ENCODE measurements around the gene TRIM2.
"Not testable (repeated sequence)": the region's sequence is repeated elsewhere in the genome, so short reads cannot be mapped to it uniquely, and the experiment has no call there.

The TRIM2 gene

GRCh38 chr4:153204247-153204671 lies at the start of gene TRIM2:
TRIM2 (plus strand) TSS chr4:153204443; CDS start chr4:153204531, 88 bp downstream.
- no peak for DNase-seq (ENCODE audit: insufficient read length, low spot score)
- no peak for FAIRE-seq

- FAIRE-seq, result no peak
- DNase-seq (ENCODE audit: insufficient read length, low spot score), result no peak
Observed at GRCh38 chr4:153155686-153156085, 48.6 kb upstream of the TRIM2 start.

DNA sequence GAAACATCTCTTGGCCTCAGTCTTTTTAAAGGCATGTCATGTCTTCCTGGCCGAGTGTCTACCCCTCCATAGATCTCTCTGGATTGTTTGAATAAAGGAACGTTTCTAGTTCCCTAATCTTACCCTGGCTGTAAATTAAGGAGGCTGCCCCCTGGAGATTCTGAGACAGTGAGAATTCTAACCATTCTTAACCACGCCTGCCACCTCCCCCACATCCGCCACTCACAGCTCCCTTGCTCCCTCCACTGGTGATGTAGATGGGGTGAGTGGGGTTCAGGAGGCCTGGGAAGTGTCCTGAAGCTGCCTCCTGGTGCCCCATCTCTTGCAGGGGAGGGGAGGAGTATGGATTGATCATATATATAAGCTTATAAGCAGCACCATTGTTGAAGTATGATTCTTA lies 48.0 kb upstream of the TRIM2 start:
- FAIRE-seq (no peak), DNase-seq (ENCODE audit: insufficient read length, low spot score) (no peak)

GRCh38 chr4:153156721-153157120 lies 47.5 kb upstream of the TRIM2 start:
- FAIRE-seq (no peak), DNase-seq (ENCODE audit: insufficient read length, low spot score) (no peak)

GRCh38 chr4:153159016-153159415 lies 45.2 kb upstream of the TRIM2 start:
- FAIRE-seq (no peak), DNase-seq (ENCODE audit: insufficient read length, low spot score) (no peak)

GRCh38 chr4:153159728-153160221 lies 44.5 kb upstream of the TRIM2 start:
- DNase-seq (ENCODE audit: insufficient read length, low spot score) (no peak), FAIRE-seq (no peak)

GRCh38 chr4:153160821-153161220 lies 43.4 kb upstream of the TRIM2 start:
- FAIRE-seq, result no peak
- no peak for DNase-seq (ENCODE audit: insufficient read length, low spot score)

DNA sequence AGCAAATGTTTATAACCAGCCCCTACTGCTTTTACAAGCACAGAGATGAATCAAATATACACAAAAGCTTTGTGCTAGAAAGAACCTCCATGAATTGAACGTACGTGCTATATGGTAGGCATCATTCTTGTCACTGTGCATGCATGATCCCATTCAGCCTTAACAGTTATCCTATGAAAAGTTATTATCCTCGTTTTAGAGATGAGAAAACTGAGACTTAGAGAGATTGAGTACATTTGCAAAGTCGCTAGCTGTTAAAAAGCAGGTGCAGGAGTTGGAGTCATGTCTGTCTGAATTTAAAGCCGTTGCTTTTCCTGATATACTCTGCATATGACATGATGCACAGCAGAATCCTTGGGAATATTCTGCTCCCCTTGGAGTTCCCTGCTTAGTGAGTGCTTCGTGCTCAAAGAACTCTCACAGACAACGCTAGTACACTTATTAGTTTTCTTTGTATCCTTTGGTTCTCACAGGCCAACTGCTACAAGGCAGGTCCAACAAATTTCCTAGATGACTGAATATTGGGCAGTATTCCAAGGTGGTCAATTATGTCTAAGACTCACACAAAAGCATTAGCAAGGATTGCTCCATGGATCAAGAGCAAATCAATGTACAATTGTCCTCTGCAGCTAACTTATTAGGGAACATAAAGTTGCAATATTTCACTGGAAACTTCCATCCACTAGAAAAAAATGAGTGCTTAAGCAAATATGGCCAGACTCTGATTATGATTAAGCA lies 42.8 kb upstream of the TRIM2 start:
- FAIRE-seq (no peak), DNase-seq (ENCODE audit: insufficient read length, low spot score) (no peak)

GRCh38 chr4:153165236-153165635 lies 39.0 kb upstream of the TRIM2 start:
- DNase-seq (ENCODE audit: insufficient read length, low spot score); FAIRE-seq: not testable (repeated sequence)

- DNase-seq (ENCODE audit: insufficient read length, low spot score) (no peak), FAIRE-seq (no peak)
Observed at GRCh38 chr4:153166716-153167501, 37.3 kb upstream of the TRIM2 start.

DNA sequence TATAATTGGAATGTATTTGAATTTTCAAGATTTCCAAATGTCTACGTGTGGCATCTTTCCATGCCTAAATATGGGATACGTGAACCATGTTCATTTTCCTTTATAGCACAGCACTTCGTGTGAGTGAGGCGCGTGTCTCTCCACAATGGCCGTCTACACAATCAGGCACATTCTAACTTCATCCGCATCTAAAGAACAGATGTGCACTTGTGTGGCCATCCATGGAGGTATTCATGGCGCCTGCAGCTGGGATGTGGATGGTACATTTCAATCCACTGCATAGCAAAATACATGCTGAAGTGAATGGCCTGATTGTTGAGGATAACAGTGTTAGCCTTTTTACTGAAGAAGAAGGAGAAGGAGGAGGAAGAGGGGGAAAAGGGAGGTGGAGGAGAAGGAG lies 34.5 kb upstream of the TRIM2 start:
- no peak for FAIRE-seq
- DNase-seq (ENCODE audit: insufficient read length, low spot score), result no peak

DNA sequence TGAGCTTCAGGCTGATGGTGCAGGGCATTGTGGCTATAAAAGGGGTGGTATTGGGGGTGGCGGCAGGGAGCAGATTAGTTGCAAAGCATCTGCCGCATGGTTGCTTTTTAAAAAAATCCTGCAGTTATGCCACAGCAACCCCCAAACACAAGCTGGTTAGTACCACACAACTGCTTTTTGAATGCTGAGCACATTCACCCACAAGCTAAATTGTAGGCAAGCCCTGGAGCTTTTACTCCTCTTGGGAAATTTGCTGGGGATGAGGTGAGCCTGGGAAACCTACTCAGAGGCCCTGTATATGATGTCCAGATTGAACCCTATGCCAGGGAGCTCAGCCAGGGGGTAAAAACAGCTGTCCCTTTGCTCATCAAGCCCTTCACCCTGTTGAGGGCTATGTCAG lies 33.8 kb upstream of the TRIM2 start:
- DNase-seq (ENCODE audit: insufficient read length, low spot score) (no peak), FAIRE-seq (no peak)

GRCh38 chr4:153174821-153175567 lies 29.2 kb upstream of the TRIM2 start:
- DNase-seq (ENCODE audit: insufficient read length, low spot score) (no peak), FAIRE-seq (no peak)

- FAIRE-seq, result no peak
- DNase-seq (ENCODE audit: insufficient read length, low spot score), result no peak
Observed at GRCh38 chr4:153176938-153177337, 27.3 kb upstream of the TRIM2 start.

- FAIRE-seq, result no peak
- DNase-seq (ENCODE audit: insufficient read length, low spot score), result no peak
Observed at GRCh38 chr4:153177841-153178240, 26.4 kb upstream of the TRIM2 start.

DNA sequence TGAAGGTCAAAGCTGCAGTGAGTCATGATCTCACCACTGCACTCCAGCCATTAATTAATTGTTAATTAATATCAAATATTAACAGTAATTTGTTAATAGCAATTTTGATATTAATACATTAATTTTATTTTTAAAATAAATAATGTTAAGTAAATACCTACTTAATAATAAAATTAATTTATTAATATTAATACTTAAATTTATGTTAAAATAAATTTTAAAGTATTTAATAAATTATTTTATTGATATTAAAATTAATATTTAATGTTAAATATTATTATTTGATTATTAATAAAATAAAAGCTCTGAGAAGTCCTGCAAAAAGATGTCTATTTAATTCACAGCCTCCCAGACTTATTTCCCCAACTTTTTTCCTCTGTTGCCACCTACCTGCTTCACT lies 25.1 kb upstream of the TRIM2 start:
- FAIRE-seq (no peak), DNase-seq (ENCODE audit: insufficient read length, low spot score) (no peak)

DNA sequence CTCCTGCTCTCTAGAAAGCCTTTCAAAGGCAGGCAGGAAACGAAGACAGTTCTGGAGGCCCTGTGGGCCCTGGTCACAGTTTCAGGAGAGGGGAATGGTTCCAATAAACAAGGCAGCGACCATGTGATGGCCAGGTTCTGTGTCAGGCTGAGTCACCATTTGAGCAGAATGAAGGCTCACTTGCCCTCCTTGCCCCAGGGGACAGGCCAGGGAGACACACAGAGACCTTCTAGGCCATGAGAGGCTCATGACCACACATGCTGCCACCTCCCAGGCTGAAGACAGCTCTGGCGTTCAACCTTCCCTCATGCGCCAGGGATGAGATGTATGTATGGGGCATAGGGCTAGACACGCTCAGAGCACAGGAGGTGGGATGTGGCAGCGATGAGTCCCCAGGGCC lies 22.9 kb upstream of the TRIM2 start:
- FAIRE-seq, result no peak
- DNase-seq (ENCODE audit: insufficient read length, low spot score), result no peak

GRCh38 chr4:153181700-153182099 lies 22.5 kb upstream of the TRIM2 start:
- DNase-seq (ENCODE audit: insufficient read length, low spot score) (no peak), FAIRE-seq (no peak)

GRCh38 chr4:153183146-153183545 lies 21.1 kb upstream of the TRIM2 start:
- DNase-seq (ENCODE audit: insufficient read length, low spot score) (no peak), FAIRE-seq (no peak)

DNA sequence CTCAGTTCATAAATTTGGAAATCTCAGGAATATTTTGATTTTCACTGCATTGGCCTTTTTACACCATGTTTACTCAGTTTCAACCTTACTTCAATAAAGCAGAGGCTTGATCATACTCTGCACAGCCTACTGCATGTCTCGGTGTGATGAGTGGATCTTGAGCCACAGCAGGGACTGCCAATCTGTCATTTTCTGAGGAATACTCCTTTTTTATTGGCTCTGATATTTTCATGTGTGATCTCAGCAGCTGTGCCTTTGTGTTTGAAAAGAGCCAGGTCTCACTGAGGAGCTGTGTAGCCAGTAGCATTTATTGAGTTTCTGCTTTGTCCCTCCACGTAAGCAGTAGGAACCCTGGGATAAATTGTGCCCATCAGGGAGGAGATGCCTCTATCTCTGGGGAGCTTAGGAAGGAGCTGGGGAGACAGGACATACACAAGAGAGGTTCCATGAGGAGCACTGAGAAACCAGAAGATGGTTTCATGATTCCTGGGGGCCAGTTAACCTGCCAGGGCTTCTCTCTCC lies 18.9 kb upstream of the TRIM2 start:
- DNase-seq (ENCODE audit: insufficient read length, low spot score), result no peak
- FAIRE-seq, result no peak
